WTC11 (cell line): Measurements from ENCODE around the gene RXRA.

Source experiments
- CTCF ChIP-seq: fragments of 200-600 bp; IDR thresholded peaks from 2 replicates; pipeline ENCODE4 v1.8.0; 2022; ENCODE audit warnings: antibody characterized with exemption
- E2F4 ChIP-seq: sonication (generic); formaldehyde crosslinking; IDR thresholded peaks from 2 replicates; pipeline ENCODE4 v1.8.1; 2022; ENCODE audit warnings: low read depth, mild to moderate bottlenecking, moderate library complexity, missing genetic modification reagents, borderline replicate concordance
- JAZF1 ChIP-seq: fragments of 250-450 bp; sonication (Bioruptor Pico); IDR thresholded peaks from 2 replicates; pipeline ENCODE4 v1.9.0; 2021; ENCODE audit warnings: moderate library complexity, mild to moderate bottlenecking, inconsistent platforms
- SMAD3 ChIP-seq: sonication (generic); formaldehyde crosslinking; IDR thresholded peaks from 2 replicates; pipeline ENCODE4 v1.8.0; 2022; ENCODE audit warnings: missing genetic modification reagents, mild to moderate bottlenecking, borderline replicate concordance
- TEAD4 ChIP-seq: sonication (generic); formaldehyde crosslinking; IDR thresholded peaks from 2 replicates; pipeline ENCODE4 v1.8.0; 2022; ENCODE audit warnings: mild to moderate bottlenecking, missing genetic modification reagents
- ZNF263 ChIP-seq: sonication (generic); formaldehyde crosslinking; IDR thresholded peaks from 2 replicates; pipeline ENCODE4 v1.8.1; 2022; ENCODE audit warnings: low read depth, mild to moderate bottlenecking, moderate library complexity, missing genetic modification reagents
- ZNF281 ChIP-seq: sonication (generic); formaldehyde crosslinking; IDR thresholded peaks from 2 replicates; pipeline ENCODE4 v1.8.0; 2023; ENCODE audit warnings: mild to moderate bottlenecking, missing genetic modification reagents
- ZNF423 ChIP-seq: fragments of 250-450 bp; sonication (Bioruptor Pico); IDR thresholded peaks from 2 replicates; pipeline ENCODE4 v2.1.2; 2022; ENCODE audit warnings: mild to moderate bottlenecking, moderate library complexity

GRCh38 chr9:134325813-134326723 lies at the start of gene RXRA:
- no peak for TF ChIP-seq TEAD4 (CRISPR knock-in tag)
- no peak for TF ChIP-seq E2F4
- no peak for TF ChIP-seq ZNF263 (CRISPR knock-in tag)
- no peak for TF ChIP-seq CTCF
- no peak for TF ChIP-seq SMAD3 (CRISPR knock-in tag)
- no peak for TF ChIP-seq ZNF423 (CRISPR knock-in tag)
- TF ChIP-seq JAZF1 (CRISPR knock-in tag) = no peak
- TF ChIP-seq ZNF281 (CRISPR knock-in tag) = no peak
